ENCODE results near the gene SNTG2.

DNA sequence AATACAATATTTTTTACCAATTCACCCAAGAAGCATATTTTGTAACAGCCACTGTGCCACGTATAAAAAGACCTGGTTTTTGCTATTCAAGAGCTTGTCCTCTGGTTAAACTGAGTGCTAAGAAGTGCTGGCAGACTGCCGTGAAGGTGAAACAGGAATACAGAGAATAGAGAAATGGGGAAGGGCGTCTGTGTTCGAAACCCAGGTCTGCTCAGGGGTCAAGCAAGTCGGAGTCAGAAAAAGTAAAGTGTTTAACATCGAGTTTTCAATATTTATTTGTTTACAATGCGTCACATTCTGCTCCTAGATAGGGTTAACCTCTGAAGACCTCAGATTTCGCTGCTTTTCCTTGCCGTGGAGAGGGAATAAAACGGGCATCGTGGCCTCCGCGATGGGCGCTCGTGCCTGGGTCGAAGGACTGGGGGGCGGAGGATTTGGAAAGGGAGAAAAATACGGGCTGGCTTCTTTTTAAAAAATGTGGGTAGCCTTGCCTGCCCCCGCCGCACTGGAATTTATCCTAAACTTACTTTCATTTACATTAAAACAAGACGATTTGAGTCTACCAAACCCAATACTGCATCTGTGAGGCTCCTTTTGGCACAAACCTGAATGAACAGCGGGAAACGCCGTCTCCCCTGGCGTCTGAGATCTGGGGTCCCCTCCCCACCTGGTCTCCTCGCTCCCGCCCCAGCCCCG, 1.1 kb upstream of the SNTG2 start:
- no peak for TF ChIP-seq CTCF (IDR thresholded peaks at IDR 0.05)
- TF ChIP-seq POLR2A (IDR thresholded peaks at IDR 0.05): no peak
- TF ChIP-seq POLR2AphosphoS5 (IDR thresholded peaks at IDR 0.05; ENCODE audit: insufficient read depth in 1 of 2, low read depth in 1 of 2): no peak
